HL-60/S4 treated with retinoic acid at 250 ng/mL for 4 days and 3 days (cell line): ENCODE measurements around the gene CSNK2A1.
"Not testable (repeated sequence)": the region's sequence is repeated elsewhere in the genome, so short reads cannot be mapped to it uniquely, and the experiment has no call there.

Experiments used
- in situ Hi-C: fragments of 300-500 bp; cut with MboI; formaldehyde crosslinking; loops from 2 replicates; pipeline ENCODE4 v1.7.0; 2022; ENCODE audit warnings: low sequenced_read_pairs

CSNK2A1 gene

GRCh38 chr20:543369-544152, at the start of gene CSNK2A1:
CSNK2A1 (minus strand) TSS chr20:543790; CDS start chr20:508551, 35,239 bp downstream.
- in situ Hi-C loops: no loop called here

GRCh38 chr20:592506-592905, 48.9 kb upstream of the CSNK2A1 start:
- in situ Hi-C loops: no loop called here

DNA sequence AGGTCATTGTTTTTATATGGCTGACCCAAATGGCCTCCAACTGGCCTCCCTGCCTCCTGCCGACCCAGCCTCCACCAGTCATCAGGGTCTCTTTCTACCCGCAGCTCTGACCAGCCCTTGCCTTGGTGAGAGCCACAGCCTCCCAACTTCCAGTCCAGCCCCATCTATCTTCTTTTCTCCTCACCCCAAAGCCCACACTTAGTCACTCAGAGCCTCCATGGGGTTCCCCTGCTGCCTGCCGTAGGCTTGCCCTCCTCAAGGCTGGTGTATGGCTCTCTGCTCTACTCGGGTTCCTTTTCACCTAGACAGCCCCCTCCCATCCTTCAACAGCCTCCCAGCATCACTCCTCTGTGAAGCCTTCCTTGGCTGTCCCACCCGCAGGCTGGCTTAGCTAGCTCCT, 48.4 kb upstream of the CSNK2A1 start:
- in situ Hi-C loops: no loop called here

DNA sequence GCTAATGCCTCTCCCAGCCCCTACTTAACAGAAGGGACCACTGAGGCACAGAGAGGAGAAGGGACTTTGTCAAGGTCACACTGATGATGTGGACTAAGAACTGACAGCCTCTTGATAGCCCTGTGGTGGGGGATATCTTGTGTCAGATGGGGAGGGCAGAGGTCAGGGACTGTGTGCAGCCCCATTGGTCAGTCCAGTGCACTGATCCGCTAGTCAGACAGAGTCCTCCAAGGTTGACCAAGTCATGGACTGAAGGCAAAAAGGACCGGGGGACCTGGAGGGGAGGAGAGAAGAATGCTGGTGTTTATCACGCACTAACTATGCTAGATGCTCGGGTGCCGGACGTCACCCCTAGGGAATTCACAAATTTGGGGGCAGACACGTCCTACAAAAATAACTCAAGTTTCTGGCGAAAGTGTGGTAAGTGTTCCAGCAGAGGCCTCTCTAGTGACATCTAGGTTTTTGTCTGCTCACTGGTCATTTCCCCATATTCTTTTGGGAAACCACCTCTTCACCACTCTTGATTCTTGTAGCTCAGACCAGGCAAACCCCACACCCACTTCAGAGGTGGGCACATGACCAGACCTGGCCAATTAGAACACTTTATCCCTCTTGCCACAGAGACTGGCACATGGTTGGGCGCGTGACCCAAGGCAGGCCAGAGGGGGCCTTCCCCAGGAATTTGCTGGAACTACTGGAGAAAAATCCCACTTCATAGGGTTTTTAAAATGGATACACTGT, 45.5 kb upstream of the CSNK2A1 start:
- in situ Hi-C loops: no loop called here

GRCh38 chr20:588476-588875, 44.9 kb upstream of the CSNK2A1 start:
- in situ Hi-C loops: no loop called here

DNA sequence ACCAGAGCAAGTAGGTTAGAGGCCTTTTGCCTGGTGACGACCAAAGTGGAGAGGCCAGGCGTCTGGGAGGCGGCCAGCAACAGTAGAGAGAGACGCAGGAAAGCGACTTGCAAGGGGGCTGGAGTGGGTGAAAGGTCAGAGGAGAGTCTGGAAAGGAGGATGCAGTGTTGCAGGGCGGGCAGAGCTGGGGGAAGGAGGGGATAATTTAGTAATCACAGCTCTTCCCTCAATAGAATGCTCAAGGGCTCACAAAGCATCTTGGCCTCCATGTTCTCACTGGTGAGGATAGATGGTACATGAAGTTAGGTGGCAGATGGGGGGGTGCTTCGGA, 41.3 kb upstream of the CSNK2A1 start:
- in situ Hi-C loops: no loop called here

- in situ Hi-C loops: no loop called here
Measured at GRCh38 chr20:584161-584970, 40.8 kb upstream of the CSNK2A1 start.

DNA sequence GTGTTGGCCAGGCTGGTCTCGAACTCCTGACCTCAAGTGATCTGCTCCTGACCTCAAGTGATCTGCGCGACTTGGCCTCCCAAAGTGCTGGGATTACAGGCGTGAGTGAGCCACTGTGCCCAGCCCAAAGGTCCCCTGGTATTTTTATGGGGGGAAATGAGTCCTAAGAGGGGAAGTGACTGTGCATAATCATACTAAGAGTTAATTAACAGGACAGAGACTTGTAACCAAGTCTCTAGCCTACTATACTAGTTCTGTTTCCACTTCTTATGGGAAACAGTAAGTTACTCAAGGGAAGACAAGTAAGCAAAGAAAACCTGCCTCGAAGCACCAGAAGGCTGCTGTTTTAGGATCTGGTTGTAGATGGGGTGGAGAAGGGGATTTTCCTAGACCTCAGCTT, 38.6 kb upstream of the CSNK2A1 start:
- in situ Hi-C loops: no loop called here

- in situ Hi-C loops: not testable (repeated sequence)
Measured at GRCh38 chr20:578940-579690, 35.5 kb upstream of the CSNK2A1 start.

- in situ Hi-C loops: no loop called here
Measured at GRCh38 chr20:577167-577791, 33.7 kb upstream of the CSNK2A1 start.

GRCh38 chr20:576156-576555, 32.6 kb upstream of the CSNK2A1 start:
- in situ Hi-C loops: no loop called here

- in situ Hi-C loops: no loop called here
Measured at GRCh38 chr20:575230-575629, 31.6 kb upstream of the CSNK2A1 start.

DNA sequence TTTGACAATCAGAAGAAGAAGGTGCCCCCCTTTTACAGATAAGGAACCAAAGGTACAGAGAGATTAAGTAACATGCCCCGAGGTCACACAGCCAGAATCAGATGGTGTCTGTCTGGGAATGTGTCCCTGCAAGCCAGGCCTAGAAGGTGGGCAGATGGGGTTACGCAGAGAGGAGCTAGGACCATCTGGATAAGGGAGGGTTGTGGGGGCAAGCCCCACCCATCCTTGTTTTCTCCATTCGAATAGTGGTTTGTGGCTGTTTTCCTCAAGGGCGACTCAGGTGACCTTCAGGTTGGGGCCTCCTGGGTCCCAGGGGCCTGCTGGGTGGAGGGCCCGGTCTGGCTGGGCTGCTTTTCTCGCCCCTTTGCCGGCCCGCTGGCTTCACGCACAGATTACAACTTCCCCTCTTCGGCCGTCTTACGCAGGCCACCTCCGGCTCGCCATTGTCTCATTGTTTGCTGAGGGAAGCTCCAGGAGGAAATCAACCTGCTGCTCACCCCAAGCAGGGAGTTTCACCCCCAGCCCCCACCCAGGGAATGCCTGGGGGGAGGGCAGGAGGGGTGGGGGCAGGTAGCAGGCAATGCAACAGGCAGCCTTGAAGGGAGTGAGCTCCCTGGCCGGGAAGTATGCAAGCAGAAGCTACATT, 30.8 kb upstream of the CSNK2A1 start:
- in situ Hi-C loops: no loop called here

DNA sequence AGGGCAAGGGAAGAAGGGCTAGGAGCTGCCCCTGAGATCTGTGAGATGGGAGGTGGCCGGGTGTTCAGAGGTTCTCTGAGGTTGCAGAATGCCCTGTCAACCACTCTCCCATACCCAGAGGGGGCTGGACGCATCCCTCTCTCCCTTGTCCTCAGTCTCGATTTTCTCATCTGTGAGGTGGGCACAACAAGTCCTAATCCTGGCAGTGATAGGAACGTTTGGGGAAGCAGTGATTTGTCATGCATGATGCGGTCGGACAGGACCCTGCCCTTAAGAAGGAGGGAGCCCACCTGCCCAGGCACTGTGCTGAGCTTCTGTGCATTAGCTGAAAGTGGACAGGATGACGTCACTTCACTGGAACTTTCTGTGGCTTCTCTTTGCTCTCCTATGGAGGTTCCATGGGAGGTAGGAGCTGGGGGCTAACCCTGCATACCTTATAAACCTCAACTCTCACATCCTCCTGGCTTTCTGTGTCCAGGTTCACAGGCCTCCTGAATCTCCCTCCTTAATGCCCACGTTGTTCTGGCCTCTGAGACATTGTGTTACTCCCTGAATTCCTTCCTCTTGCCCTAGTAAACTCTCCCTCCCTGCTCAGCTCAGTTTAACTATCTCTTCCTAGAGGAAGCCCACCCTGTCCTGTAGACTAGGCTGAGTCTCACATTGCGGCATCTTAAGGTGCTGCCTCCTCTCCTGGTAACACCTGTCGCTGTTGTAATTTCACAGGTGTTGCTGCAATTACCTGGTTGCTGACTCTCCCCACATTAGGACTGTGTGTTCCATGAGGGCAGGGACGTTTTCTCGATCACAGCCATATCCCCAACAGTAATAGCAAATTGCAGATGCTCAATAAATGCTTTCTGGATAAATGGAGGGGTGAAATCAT, 30.1 kb upstream of the CSNK2A1 start:
- in situ Hi-C loops: no loop called here

DNA sequence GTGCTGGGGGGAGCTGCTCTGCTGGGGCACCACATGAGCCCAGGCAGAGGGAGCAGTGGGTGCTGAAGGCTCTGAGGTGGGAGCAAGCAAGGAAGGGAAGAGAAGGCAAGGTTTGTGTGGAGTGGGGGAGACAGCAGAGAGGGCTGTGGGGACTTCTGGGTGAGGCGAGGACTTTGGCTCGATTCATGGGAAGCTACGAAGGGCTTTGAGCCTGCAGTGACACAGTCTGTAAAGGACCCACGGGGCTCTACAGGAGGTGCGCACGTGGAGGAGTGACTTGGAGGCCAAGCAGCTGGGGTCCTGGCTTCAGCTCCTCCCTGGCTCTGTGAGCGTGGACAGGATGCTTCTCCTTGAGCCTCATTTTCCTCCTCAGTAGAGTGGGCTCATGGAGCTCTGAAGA, 29.1 kb upstream of the CSNK2A1 start:
- in situ Hi-C loops: no loop called here

DNA sequence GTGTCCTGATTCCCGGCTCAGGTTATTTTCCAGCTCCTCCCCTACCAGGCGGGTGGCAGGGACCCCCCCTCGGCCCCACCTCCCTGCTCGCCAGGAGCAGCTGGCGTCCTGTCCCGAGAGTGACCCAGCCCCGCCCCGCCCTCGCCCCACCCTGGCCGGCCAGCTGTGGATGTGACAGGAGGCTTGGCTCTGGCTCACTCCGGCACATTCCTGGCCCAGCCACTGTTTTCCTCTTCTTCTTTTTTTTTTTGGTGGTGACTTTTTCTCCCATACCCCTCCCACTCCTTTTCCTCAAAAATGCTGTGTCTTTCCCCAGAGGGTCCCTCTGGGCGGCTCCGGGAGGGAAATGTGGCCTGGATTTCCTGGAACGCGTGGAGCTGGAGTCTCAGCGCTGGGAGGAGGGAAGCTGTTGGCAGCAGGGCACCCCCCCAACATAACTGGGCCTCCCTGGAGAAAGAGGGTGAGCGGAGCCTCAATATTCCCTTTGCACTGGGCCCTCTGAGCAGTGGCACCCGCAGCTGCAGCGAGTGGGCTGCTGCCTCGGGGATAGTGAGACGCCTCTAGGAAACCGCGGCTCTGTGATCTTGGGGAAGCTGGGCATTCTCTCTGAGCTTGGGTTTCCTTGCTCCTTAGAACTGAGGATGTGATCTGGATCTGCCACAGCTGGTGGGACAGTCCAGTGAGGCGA, 28.3 kb upstream of the CSNK2A1 start:
- in situ Hi-C loops: no loop called here

DNA sequence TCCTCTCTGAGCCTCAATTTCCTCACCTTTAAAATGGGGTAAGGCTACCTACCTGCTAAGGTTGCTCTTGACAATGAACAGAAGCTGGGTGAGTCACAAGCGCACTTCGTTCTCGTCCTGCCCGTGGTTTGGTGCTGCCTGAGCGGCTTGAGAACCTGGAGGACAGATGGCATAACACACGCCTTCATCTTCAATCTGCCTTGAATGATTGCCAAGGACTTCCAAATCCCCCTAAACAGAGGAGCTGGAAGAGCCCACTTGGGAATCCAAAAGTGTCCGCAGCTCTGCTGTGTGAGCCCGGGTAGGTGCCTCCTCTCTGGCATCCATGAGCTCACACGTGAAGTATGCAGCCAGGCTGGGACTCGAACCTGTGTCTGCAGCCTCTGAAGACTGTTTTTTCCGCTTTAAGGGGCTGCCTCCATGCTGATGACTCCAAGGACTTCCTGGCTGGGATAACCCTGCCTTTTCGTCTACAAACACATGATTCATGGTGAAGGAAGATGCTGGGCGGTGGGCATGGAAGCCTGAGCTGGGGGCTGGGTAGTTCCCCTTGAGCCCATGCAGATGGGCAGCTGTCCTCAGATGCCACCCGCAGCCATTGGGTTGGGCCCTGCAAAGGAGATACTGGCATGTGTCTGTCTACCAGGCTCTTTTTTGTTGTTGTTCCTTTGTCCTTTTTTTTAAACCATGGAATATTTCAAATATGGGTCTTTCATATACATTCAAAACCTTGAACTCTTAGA, 25.3 kb upstream of the CSNK2A1 start:
- in situ Hi-C loops: no loop called here
